Measurements from ENCODE around the gene CSPG5.

CSPG5 gene

DNA sequence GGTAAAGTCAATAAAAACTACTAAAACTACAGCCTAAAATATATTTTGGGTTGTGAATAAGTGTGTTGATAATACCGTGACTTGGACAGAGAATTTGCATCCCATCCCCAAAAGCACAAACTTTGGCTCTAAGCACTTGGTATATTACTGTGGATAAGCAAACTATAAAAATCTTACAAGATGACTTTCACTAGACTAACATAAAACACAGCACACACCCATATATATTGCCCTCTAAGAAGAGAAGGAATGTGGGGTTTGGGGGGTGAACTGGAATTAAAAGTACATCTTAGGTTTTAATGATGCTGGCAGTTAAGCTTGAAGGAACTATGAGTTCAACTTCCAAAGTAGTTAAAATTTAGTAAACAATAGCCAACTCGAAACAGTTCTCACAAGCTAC lies 28.7 kb upstream of the CSPG5 start:
- H3K36me3 ChIP-seq (ENCODE audit: insufficient read depth, low read depth, low read length): peaks cover 98% of the 10 kb centered on the region
- no peaks in the 10 kb centered on the region for H3K4me1 ChIP-seq (ENCODE audit: insufficient read depth, low read length)
- no peak overlapping the region for H3K9ac ChIP-seq (ENCODE audit: low read depth, low read length)
- H3K27ac ChIP-seq (ENCODE audit: low read length): no peak overlapping the region
- no peak overlapping the region for H3K4me3 ChIP-seq (ENCODE audit: low read length)
- H3K9me3 ChIP-seq (ENCODE audit: insufficient read depth, low read depth, low read length): no peaks in the 10 kb centered on the region
- H3K27me3 ChIP-seq (ENCODE audit: insufficient read depth, low read length): no peaks in the 10 kb centered on the region

DNA sequence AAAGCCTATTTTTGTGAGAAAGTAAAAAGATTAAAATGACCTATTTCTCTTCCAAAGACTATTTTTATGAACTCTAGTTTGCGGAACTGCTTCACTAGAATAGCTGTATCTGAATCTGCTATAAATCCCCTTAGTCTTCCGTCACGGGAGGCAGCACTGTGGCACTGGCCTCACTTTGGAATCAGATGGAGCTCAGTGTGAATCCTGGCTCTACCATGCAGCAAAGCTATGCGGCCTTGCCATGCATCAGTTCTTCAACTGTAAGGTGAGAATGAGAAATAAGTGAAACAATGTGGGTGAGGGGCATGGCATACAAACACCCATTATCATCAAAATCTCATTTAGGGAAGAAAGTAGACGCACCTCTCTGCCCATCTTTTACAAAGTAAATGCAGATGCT lies 27.5 kb upstream of the CSPG5 start:
- no peak overlapping the region for H3K9ac ChIP-seq (ENCODE audit: low read depth, low read length)
- no peak overlapping the region for H3K27ac ChIP-seq (ENCODE audit: low read length)
- H3K36me3 ChIP-seq (ENCODE audit: insufficient read depth, low read depth, low read length): peaks cover 92% of the 10 kb centered on the region
- H3K9me3 ChIP-seq (ENCODE audit: insufficient read depth, low read depth, low read length): no peaks in the 10 kb centered on the region
- no peaks in the 10 kb centered on the region for H3K4me1 ChIP-seq (ENCODE audit: insufficient read depth, low read length)
- H3K27me3 ChIP-seq (ENCODE audit: insufficient read depth, low read length): no peaks in the 10 kb centered on the region
- H3K4me3 ChIP-seq (ENCODE audit: low read length): no peak overlapping the region

- H3K9ac ChIP-seq (ENCODE audit: low read depth, low read length): no peak overlapping the region
- H3K27me3 ChIP-seq (ENCODE audit: insufficient read depth, low read length): no peaks in the 10 kb centered on the region
- H3K4me1 ChIP-seq (ENCODE audit: insufficient read depth, low read length): no peaks in the 10 kb centered on the region
- H3K36me3 ChIP-seq (ENCODE audit: insufficient read depth, low read depth, low read length): peaks cover 88% of the 10 kb centered on the region
- H3K4me3 ChIP-seq (ENCODE audit: low read length): no peak overlapping the region
- H3K9me3 ChIP-seq (ENCODE audit: insufficient read depth, low read depth, low read length): no peaks in the 10 kb centered on the region
- no peak overlapping the region for H3K27ac ChIP-seq (ENCODE audit: low read length)
Measured at GRCh38 chr3:47605652-47606051, 27.0 kb upstream of the CSPG5 start.

DNA sequence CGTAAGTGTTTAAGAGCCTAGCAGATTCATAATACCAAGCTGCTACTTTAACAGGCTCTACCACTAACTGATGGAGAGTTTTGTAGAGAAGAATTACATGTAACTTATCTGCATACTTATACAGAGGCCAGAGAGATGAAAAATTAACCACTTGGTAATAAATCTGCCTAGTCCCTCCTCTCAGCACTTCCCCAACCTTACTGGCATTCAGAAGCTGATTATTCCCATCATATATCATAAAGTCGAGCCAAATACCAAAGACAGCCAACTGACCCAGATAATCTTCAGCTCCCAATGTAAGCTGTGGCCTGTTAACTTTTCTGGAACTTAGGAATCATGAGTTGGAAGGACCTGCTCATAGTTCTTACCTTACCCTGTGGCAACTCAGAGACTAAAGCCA lies 25.5 kb upstream of the CSPG5 start:
- Histone ChIP-seq H3K4me3 (ENCODE audit: low read length) (no peak overlapping the region), H3K4me1 (ENCODE audit: insufficient read depth, low read length) (no peaks in the 10 kb centered on the region), H3K36me3 (ENCODE audit: insufficient read depth, low read depth, low read length) (peaks cover 89% of the 10 kb centered on the region), H3K9me3 (ENCODE audit: insufficient read depth, low read depth, low read length) (no peaks in the 10 kb centered on the region), H3K27ac (ENCODE audit: low read length) (no peak overlapping the region), H3K27me3 (ENCODE audit: insufficient read depth, low read length) (no peaks in the 10 kb centered on the region), H3K9ac (ENCODE audit: low read depth, low read length) (no peak overlapping the region)

DNA sequence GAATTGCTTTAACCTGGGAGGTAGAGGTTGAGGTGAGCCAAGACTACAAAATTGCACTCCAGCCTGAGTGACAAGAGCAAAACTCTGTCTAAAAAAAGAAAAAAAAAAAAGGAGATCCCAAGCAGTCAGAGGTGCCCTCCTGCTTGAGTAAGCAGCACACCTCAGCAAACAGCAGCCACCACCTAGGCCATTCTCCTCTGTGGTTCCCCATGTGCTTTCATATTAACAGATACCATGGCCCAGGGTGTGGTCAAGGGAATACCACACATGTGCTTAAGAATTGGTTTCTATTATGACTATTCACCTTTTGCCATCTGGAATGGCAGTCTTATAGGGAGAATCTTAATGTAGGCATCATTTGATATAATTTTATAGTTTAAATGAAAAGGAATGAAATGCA lies 24.7 kb upstream of the CSPG5 start:
- Histone ChIP-seq H3K4me3 (ENCODE audit: low read length) (no peak overlapping the region), H3K4me1 (ENCODE audit: insufficient read depth, low read length) (no peaks in the 10 kb centered on the region), H3K9me3 (ENCODE audit: insufficient read depth, low read depth, low read length) (no peaks in the 10 kb centered on the region), H3K27ac (ENCODE audit: low read length) (no peak overlapping the region), H3K36me3 (ENCODE audit: insufficient read depth, low read depth, low read length) (peaks cover 88% of the 10 kb centered on the region), H3K27me3 (ENCODE audit: insufficient read depth, low read length) (no peaks in the 10 kb centered on the region), H3K9ac (ENCODE audit: low read depth, low read length) (no peak overlapping the region)

- Histone ChIP-seq H3K27me3 (ENCODE audit: insufficient read depth, low read length) (no peaks in the 10 kb centered on the region), H3K4me1 (ENCODE audit: insufficient read depth, low read length) (no peaks in the 10 kb centered on the region), H3K36me3 (ENCODE audit: insufficient read depth, low read depth, low read length) (peaks cover 77% of the 10 kb centered on the region), H3K4me3 (ENCODE audit: low read length) (no peak overlapping the region), H3K9me3 (ENCODE audit: insufficient read depth, low read depth, low read length) (no peaks in the 10 kb centered on the region), H3K27ac (ENCODE audit: low read length) (no peak overlapping the region), H3K9ac (ENCODE audit: low read depth, low read length) (no peak overlapping the region)
Measured at GRCh38 chr3:47601281-47601680, 22.6 kb upstream of the CSPG5 start.

- peaks cover 81% of the 10 kb centered on the region for H3K36me3 ChIP-seq (ENCODE audit: insufficient read depth, low read depth, low read length)
Measured at GRCh38 chr3:47594792-47595191, 16.1 kb upstream of the CSPG5 start.

GRCh38 chr3:47592066-47592795 lies 13.6 kb upstream of the CSPG5 start:
- no peaks in the 10 kb centered on the region for H3K9me3 ChIP-seq (ENCODE audit: insufficient read depth, low read depth, low read length)
- H3K9ac ChIP-seq (ENCODE audit: low read depth, low read length): no peak overlapping the region
- H3K27ac ChIP-seq (ENCODE audit: low read length): no peak overlapping the region
- no peak overlapping the region for H3K4me3 ChIP-seq (ENCODE audit: low read length)
- no peaks in the 10 kb centered on the region for H3K27me3 ChIP-seq (ENCODE audit: insufficient read depth, low read length)
- peaks cover 84% of the 10 kb centered on the region for H3K36me3 ChIP-seq (ENCODE audit: insufficient read depth, low read depth, low read length)
- H3K4me1 ChIP-seq (ENCODE audit: insufficient read depth, low read length): peaks cover 6% of the 10 kb centered on the region

More at GRCh38 chr3:47594792-47595191, 16.1 kb upstream of the CSPG5 start:
- Histone ChIP-seq H3K4me3 (ENCODE audit: low read length) (no peak overlapping the region), H3K27me3 (ENCODE audit: insufficient read depth, low read length) (no peaks in the 10 kb centered on the region), H3K4me1 (ENCODE audit: insufficient read depth, low read length) (peaks cover 6% of the 10 kb centered on the region), H3K9ac (ENCODE audit: low read depth, low read length) (no peak overlapping the region), H3K9me3 (ENCODE audit: insufficient read depth, low read depth, low read length) (no peaks in the 10 kb centered on the region), H3K27ac (ENCODE audit: low read length) (no peak overlapping the region)

GRCh38 chr3:47590216-47590615 lies 11.6 kb upstream of the CSPG5 start:
- no peaks in the 10 kb centered on the region for H3K27me3 ChIP-seq (ENCODE audit: insufficient read depth, low read length)
- H3K4me1 ChIP-seq (ENCODE audit: insufficient read depth, low read length): peaks cover 6% of the 10 kb centered on the region
- H3K36me3 ChIP-seq (ENCODE audit: insufficient read depth, low read depth, low read length): peaks cover 95% of the 10 kb centered on the region
- H3K27ac ChIP-seq (ENCODE audit: low read length): no peak overlapping the region
- no peak overlapping the region for H3K9ac ChIP-seq (ENCODE audit: low read depth, low read length)
- H3K4me3 ChIP-seq (ENCODE audit: low read length): no peak overlapping the region
- no peaks in the 10 kb centered on the region for H3K9me3 ChIP-seq (ENCODE audit: insufficient read depth, low read depth, low read length)

DNA sequence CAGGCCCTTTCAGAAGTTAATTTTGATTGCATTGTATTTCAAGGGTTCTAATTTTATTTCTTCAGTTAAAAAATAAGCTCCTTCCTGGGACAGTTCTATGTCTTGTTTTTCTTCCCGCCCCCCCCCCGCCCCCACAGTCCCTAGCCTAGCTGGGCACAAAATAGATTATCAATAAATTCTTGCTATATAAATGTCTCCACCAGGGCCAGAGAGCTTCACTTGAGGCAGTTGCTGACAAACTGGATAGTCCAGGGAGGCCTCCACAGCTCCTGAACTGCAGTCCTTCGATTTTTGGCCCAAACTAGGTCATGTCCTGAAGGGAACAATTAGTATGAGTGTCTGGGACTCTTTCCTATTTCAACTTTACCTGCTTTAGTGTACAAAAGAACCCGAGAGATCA lies 9.9 kb upstream of the CSPG5 start:
- peaks cover 86% of the 10 kb centered on the region for H3K36me3 ChIP-seq (ENCODE audit: insufficient read depth, low read depth, low read length)
- 0 out of 2 replicates have a peak, but pooled peaks cover 5% of the 10 kb centered on the region for H3K4me1 ChIP-seq (ENCODE audit: insufficient read depth, low read length)
- no peak overlapping the region for H3K9ac ChIP-seq (ENCODE audit: low read depth, low read length)
- no peak overlapping the region for H3K27ac ChIP-seq (ENCODE audit: low read length)
- H3K9me3 ChIP-seq (ENCODE audit: insufficient read depth, low read depth, low read length): no peaks in the 10 kb centered on the region
- no peaks in the 10 kb centered on the region for H3K27me3 ChIP-seq (ENCODE audit: insufficient read depth, low read length)
- no peak overlapping the region for H3K4me3 ChIP-seq (ENCODE audit: low read length)

- Histone ChIP-seq H3K36me3 (ENCODE audit: insufficient read depth, low read depth, low read length) (peaks cover 81% of the 10 kb centered on the region), H3K27ac (ENCODE audit: low read length) (no peak overlapping the region), H3K9ac (ENCODE audit: low read depth, low read length) (no peak overlapping the region), H3K4me3 (ENCODE audit: low read length) (no peak overlapping the region), H3K27me3 (ENCODE audit: insufficient read depth, low read length) (no peaks in the 10 kb centered on the region), H3K9me3 (ENCODE audit: insufficient read depth, low read depth, low read length) (no peaks in the 10 kb centered on the region), H3K4me1 (ENCODE audit: insufficient read depth, low read length) (0 out of 2 replicates have a peak, but pooled peaks cover 5% of the 10 kb centered on the region)
Measured at GRCh38 chr3:47588053-47588452, 9.4 kb upstream of the CSPG5 start.

DNA sequence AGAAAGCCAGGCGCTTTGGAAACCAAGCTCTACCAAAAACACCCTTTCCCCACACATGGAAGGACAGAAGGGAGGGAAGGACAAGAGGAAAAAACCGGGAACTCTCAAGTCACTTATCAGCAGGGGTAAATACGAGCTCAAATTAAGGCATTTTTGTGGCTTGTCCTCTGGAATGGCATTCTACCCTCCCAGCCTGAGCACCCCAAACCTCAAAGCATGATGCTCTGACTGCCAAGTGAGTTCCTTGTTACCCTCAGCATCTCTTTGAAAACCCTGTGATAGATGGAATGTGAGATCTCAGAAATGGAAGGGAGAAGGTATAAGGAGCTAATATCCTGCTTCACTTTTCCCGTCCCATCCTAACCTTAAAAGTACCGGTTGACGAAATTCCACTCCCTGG lies 8.1 kb upstream of the CSPG5 start:
- Histone ChIP-seq H3K9me3 (ENCODE audit: insufficient read depth, low read depth, low read length) (no peaks in the 10 kb centered on the region), H3K9ac (ENCODE audit: low read depth, low read length) (no peak overlapping the region), H3K36me3 (ENCODE audit: insufficient read depth, low read depth, low read length) (peaks cover 69% of the 10 kb centered on the region), H3K27me3 (ENCODE audit: insufficient read depth, low read length) (no peaks in the 10 kb centered on the region), H3K4me1 (ENCODE audit: insufficient read depth, low read length) (0 out of 2 replicates have a peak, but pooled peaks cover 5% of the 10 kb centered on the region), H3K4me3 (ENCODE audit: low read length) (no peak overlapping the region), H3K27ac (ENCODE audit: low read length) (no peak overlapping the region)
